Measurements from ENCODE around the gene ELF3.

DNA sequence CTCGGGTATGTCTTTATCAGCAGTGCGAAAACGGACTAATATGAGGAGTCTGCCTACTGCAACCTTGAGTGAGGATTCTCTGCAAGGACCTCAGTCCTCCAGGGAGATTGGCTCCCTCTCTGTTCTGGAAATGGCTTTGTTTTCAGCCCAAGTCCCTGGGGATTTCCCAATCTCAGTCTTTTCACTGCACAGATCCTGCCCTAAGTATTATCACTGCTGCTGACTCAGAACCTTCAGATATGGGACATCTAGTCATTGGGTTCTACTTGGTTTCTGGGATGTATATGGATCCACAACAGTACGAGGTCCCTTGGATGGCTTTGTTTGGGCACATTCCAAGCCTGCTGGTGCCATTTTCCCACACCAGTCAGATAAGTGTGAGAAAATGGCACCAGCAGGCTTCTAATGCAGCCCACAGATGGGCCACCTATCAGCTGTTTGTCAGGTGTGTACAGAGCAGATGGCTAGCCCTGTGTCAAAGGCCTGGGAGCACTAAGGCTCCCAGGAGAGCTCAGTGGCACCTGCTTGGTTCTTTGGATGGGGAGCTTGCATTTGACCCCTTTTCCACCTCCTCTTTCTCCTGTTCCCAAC lies 27.4 kb downstream of the ELF3 start:
- no peak for TF ChIP-seq GABPA (IDR thresholded peaks at IDR 0.05; ENCODE audit: low read depth)
- TF ChIP-seq, protein P1, sequence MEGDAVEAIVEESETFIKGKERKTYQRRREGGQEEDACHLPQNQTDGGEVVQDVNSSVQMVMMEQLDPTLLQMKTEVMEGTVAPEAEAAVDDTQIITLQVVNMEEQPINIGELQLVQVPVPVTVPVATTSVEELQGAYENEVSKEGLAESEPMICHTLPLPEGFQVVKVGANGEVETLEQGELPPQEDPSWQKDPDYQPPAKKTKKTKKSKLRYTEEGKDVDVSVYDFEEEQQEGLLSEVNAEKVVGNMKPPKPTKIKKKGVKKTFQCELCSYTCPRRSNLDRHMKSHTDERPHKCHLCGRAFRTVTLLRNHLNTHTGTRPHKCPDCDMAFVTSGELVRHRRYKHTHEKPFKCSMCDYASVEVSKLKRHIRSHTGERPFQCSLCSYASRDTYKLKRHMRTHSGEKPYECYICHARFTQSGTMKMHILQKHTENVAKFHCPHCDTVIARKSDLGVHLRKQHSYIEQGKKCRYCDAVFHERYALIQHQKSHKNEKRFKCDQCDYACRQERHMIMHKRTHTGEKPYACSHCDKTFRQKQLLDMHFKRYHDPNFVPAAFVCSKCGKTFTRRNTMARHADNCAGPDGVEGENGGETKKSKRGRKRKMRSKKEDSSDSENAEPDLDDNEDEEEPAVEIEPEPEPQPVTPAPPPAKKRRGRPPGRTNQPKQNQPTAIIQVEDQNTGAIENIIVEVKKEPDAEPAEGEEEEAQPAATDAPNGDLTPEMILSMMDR (IDR thresholded peaks at IDR 0.05; ENCODE audit: insufficient read depth, low read length), result no peak
- TF ChIP-seq, protein P2, sequence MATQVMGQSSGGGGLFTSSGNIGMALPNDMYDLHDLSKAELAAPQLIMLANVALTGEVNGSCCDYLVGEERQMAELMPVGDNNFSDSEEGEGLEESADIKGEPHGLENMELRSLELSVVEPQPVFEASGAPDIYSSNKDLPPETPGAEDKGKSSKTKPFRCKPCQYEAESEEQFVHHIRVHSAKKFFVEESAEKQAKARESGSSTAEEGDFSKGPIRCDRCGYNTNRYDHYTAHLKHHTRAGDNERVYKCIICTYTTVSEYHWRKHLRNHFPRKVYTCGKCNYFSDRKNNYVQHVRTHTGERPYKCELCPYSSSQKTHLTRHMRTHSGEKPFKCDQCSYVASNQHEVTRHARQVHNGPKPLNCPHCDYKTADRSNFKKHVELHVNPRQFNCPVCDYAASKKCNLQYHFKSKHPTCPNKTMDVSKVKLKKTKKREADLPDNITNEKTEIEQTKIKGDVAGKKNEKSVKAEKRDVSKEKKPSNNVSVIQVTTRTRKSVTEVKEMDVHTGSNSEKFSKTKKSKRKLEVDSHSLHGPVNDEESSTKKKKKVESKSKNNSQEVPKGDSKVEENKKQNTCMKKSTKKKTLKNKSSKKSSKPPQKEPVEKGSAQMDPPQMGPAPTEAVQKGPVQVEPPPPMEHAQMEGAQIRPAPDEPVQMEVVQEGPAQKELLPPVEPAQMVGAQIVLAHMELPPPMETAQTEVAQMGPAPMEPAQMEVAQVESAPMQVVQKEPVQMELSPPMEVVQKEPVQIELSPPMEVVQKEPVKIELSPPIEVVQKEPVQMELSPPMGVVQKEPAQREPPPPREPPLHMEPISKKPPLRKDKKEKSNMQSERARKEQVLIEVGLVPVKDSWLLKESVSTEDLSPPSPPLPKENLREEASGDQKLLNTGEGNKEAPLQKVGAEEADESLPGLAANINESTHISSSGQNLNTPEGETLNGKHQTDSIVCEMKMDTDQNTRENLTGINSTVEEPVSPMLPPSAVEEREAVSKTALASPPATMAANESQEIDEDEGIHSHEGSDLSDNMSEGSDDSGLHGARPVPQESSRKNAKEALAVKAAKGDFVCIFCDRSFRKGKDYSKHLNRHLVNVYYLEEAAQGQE (IDR thresholded peaks at IDR 0.05; ENCODE audit: insufficient replicate concordance, low read depth), result no peak

Measured in HL-60 (cell line).